Activated gamma-delta T cell treated with Interleukin-2 at 50 U/mL for 16 hours (primary cell): Measurements from ENCODE around the gene SUN2.

Experiments used
- DNase-seq: peaks from one replicate; pipeline ENCODE4 v3.0.0-alpha.2; 2020

Gene SUN2

DNA sequence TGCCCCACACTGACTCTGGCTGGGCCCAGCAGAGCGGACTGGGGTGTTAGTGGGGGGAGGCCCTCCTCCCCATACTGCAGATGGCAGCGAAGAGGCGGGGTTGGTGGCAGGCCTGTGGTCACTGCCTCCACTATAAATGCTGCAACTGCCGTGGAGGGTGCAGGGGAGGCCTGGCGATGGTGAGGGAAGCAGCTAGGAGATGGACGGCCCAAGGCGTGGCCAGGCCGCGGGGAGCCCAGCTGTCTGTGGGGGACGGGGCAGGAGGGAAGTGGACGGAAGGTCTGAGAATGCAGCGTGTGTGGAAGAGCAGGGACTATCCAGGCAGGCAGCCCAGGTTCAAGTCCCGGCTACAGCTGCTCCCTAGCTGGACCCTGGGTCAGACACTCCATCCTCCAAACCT is 19.9 kb upstream of the SUN2 start:
- no peak for DNase-seq

DNA sequence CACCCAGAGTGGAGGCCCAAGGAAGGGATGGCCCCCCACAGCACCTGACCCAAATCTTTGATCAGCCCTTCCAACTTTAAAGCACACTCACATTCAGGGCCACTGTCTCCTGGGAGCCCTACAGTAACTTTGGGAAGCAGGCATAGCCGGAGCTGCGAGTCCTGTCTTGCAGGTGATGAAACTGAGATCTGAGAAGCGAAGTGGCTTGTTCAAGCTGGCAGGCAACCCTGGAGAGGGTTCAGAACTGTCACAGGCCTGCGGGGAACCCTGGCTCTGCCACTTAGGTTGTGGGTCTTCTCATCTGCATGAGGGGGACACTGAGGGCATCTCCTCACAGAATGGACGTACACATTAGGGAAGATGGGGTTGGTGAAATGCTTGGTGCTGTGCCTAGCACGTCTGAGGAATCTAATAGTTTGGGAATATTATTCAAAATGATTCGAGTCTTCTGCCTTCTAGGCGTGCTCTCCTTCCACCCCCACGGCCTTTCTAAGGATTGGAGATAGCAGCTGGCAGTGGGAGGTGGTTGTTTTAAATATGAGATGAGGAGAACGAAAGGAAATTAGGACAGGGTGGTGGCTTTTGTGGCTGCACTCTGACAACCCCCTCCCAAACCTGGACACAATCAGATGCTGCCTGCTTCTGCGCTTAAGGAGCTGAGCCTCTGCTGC is 18.8 kb upstream of the SUN2 start:
- no peak for DNase-seq

DNA sequence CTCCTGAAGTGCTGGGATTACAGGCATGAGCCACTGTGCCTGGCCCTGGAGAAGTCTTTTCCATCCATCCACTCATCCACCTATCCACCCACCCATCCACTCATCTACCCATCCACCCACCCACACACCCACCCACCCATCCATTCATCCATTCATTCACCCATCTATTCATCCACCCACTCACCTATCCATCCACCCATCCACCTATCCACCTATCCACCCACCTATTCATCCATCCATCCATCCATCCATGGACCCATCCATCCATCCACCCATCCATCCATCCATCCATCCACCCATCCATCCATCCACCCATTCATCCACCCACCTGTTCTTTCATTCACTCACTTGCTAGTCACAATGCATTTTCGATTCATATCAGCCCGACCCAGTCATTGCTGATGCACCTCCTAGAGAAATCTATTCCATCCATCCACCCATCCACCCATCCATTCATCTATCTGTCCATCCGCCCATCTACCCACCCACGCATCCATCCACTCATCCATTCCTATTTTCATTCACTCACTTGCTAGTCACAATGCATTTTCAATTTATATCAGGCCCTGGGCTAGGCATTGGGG is 17.7 kb upstream of the SUN2 start:
- no peak for DNase-seq

DNA sequence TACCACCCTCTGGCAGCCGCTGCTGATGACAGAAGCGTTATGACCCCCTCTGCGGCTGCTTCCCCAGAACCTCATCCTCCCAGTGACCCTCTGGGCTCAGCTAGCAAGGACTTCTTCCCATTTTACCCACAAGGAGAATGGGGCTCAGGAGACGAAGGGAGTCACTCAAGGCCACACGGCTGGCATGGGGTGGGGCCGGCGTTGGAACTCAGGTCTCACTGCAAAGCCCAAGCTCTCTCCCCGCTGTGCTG is 16.8 kb upstream of the SUN2 start:
- no peak for DNase-seq

DNA sequence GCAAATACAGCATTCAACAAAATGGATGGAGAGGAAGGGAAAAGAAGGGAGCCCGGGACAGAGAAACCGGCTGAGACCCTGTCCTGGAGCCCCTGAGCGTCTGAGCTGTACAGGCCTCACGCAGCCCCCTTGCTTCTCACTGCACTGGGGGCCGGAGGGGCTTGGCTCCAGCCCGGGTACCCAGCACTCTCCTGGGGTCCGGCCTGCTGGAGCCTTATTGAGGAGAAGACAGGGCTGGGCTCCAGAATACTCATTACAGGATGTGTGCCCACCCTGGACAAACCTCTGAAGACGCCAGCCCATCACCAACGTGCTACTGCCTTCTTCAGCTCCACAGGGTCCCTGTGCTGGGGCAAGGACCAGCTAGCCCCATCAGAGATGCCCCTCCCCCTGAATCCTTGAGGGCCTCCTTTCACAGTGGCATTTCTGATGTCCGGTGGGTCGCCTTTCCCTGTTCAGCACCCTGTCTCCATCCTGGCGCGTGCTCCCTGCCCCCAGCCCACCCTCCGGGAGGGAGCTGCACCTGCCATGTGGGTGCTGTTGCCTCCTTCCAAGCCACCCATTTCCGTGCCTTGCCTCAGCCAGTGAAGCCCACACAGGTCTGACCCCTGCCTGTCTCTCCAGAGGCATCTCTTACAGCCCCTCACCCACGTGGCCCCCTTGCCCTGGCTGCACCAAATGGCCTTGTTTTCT is 14.6 kb upstream of the SUN2 start:
- DNase-seq: no peak

DNA sequence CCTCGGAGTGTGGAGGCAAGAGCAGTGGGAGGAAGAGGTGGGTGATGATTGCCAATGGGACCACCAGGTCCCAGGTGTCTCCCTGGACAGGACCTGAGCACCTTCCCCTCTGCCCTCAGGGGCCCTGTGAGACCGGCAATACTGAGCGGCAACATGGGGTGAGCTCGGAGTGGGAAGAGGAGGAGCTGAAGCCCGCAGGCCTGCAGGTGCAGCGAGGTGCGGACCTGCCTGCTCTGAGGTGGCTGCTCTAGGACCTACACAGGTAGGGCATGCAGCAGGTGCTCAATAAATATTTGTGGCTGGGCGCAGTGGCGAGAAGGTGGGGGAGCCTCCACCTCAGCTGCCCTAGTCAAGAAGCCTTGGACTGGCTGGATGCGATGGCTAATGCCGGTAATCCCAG is 12.2 kb upstream of the SUN2 start:
- DNase-seq: no peak

DNA sequence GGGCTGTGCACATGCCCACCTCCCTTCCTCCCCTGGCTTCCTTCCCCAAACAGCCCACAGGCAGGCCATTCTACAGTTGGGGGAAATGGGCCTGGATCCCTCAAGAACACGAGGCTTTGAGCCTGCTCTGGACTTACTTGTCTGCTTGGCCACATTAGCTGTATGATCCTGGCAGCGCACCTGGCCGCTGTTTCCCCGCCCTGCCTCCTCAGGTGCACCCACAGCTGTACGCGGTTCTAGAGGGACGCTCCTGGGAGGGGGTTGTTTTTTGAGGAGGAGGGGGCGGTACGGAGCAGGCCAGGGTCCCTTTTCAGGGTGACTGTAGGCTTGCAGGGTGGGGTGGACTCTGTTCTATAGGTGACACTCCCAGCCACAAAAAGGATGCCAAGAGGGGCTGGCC is 11.5 kb upstream of the SUN2 start:
- DNase-seq: no peak

DNA sequence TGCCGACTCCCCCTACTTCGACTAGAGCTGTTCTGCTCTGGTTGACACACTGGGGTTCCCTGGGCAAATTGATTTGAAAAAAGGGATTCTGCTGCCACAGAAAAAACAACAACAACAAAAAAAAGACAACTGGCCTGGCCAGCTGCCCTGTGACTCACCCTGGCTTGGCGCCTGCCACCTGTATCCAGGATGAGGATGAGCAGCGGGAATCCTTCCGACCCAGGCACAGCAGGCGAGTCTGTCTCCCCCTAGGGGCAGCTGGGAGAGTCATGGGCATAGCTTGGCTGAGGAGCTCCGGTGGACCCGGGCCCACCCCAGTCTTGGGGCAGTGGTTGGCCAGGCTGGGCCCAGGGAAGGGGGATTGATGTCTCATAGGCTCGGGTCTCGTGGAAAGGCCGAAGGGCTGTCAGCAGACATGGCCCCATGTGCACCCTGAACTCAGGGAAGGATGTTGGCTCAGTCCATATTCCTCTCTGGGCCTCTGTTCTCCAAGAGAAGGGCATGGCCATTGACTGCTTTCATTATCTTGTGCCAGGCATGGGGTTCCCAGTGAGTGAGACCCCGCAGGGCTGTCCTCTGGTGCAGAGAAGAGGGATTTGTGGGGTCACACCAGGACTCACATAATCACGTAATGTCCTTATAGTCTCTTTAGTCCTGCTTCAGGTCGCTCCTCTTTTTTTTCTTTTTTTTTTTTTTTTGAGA is 10.4 kb upstream of the SUN2 start:
- peak; percentile 46 for DNase-seq

DNA sequence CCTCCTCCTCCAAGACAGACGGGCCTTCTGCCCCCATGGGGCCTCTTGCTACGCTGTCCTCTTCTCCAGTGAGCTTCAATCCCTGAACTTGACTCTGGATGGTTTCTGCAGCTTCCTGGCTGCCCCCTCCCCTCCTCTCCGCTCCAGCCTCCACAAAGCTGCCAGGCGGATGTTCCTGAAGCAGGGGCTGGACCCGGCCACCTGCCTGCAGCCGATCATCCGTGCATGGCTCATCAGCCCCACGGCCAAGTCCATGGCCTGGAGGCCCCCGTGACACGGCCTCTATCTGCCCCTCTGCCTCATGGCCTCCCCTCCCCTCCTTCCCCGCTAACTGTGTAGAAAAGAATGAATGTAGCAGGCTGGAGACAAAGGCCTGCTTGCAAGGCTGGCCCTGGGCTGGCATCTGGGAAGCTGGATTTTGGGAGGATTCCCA is 6.8 kb upstream of the SUN2 start:
- no peak for DNase-seq

DNA sequence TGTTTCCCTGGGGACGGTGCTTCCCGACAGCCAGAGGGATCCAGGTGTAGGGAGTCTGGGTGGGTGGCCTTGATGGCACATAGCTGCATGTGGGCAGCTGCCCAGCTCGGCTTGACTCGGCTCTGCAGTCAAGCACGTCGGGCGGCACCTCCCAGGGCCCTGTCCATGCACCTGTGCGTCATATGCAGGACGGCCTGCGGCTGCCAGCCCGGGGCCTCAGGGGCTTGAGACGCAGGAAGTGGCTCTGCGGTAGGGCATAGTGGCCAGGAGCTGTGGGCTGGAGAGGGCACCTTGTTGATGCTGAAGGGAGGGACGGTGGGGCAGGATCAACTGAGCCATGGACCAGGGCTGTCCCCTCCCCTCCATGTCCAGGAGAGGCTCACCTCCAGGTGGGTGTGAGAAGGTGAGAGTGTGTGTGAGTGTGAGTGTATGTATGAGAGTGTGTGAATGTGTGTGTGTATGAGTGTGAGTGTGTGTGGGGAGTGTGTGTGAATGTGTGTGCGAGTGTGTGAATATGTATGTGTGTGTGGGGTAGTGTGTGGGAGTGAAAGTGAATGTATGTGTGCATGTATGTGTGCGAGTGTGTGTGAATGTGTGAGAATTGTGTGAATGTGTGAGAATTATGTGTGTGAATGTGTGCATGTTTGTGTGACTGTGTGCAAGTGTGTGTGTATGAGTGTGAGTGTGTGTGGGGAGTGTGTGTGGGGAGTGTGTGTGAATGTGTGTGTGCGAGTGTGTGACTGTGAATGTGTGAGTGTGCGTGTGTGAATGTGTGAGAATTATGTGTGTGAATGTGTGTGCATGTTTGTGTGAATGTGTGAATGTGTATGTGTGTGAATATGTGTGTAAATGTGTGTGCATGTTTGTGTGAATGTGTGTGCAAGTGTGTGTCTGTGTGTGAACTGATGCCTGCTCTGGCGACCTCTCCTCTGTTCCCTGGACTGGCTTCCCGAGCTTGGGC is 5.7 kb upstream of the SUN2 start:
- no peak for DNase-seq

DNA sequence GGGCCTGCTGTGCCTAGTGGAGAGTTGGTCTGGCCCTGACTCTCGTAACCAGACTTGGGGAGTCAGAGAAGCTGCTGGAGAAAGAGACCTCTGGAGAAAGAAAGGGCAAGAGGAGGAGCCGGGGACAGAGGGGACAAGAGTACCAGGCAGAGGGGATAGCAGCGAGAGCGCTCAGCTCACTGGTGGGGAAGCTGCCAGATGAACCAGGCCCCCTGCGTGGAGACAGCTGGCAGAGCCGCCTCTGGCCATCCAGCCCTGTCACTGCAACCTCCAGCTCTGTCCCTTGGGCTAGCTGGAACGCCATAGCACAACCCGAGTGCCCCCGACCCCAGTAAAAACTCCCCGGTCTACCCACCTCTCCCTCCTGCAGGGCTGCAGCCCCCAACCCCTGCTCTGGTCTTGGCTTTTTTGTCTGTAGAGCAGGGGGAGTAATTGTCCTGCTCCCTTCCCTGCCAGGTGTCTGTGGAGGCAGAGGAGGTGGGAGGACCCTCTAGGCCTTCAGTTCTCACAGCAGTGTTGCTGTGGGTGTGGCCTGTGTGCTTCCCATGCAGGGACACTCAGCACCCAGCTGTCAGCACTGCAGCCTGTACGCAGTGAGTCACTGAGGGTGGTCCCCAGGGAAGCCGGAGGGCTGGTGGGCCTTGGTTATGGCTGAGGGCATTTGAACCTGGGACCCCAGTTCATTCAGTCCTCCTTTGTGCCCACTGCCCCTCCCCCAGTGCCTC is 4.8 kb upstream of the SUN2 start:
- no peak for DNase-seq

DNA sequence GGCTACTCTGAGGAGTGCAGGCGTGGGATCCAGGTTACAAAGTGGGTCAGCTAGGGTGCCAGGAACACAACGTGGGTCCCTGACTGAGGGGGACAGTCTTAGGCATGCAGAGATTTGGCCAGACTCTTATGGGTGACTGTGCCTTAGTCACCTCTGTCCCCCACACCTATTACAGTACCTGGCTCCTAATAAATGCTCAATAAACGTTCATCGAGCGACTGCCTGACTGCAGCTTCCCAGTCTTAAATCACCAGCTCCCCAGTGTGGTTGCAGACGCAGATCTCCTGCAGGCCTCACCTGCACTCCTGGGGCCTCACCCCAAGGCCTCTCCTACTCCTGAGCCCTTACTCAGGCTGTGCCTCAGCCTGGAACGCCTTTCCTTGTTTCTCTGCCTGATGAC is 3.2 kb upstream of the SUN2 start:
- no peak for DNase-seq

DNA sequence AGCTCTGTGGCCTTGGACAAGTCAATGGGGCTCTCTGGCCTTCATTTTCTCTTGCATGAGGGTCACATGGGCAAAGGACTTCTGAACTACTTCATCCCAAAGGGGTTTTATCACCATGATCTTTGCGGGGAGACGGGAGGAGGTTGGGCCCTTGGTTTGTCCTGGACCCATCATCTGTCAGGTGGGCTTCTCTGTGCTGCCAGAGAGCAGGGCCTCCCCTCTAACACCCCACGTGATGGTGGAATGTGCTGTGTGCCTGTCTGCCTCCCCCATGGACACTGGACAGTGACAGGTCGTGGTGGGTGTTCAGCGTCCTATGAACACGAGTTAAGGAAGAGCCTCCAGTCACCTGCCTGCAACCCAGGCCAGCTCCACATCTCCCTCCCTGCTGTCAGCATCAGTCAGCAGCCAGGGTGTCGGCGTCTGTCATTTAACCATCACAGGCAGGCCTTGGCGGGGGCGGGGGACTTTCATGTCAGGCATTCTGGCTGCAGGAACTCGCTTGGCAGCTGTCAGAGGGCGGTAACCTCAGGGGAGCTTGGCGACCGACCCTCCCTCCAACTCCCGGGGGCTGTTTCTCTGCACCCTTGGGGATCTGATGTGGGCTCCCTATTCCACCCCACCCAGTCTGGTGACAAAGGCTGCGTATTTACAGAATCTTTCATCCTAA is 2.6 kb upstream of the SUN2 start:
- peak; percentile 64 for DNase-seq

DNA sequence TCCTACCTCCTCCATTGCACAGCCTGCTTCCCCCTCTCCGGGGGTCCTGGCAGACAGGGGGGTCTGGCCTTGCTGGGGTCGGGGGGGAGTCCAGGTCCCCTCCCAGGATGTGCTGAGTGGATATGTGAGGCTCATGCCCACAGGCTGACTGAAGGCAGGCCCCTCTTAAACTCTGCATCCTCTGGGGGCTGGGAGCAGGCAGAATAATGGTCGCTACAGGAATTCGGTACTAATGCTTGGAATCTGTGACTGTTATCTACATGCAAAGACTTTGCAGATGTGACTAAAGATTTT is 1.6 kb upstream of the SUN2 start:
- no peak for DNase-seq

DNA sequence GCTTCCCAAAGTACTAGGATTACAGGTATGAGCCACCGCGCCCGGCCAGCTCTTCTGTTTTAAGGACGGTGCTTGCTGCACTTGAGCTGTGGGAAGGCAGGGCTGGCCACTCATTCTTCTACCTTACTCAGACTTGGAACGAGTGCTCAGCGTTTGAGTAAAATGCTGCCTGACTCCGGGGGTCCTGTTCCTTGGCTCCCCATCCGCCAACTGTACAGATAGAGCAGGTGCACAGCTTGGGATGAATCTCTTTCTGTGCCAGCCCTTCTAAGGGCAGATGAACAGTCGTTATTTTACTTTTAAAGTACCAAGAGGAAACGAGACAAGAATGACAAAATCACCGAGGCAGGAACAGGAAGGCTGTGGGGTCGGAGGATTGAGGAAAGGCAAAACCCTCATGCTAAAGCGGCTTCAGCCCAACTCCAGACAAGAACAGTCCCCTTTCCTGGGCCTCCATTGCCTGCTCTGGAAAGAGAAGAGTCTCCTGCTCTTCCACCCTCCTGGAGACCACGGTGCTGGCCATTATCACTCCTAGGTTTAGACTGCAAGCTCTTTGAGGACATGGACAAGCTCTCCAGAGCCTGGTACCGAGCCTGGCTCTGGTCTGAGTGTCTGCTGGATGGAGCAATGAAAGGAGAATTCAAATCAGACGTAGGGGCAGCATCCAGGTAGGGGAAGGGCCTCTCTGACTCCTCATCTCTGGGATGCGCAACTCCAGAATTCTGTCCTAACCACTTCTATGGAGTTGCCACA is 1.1 kb upstream of the SUN2 start:
- no peak for DNase-seq

DNA sequence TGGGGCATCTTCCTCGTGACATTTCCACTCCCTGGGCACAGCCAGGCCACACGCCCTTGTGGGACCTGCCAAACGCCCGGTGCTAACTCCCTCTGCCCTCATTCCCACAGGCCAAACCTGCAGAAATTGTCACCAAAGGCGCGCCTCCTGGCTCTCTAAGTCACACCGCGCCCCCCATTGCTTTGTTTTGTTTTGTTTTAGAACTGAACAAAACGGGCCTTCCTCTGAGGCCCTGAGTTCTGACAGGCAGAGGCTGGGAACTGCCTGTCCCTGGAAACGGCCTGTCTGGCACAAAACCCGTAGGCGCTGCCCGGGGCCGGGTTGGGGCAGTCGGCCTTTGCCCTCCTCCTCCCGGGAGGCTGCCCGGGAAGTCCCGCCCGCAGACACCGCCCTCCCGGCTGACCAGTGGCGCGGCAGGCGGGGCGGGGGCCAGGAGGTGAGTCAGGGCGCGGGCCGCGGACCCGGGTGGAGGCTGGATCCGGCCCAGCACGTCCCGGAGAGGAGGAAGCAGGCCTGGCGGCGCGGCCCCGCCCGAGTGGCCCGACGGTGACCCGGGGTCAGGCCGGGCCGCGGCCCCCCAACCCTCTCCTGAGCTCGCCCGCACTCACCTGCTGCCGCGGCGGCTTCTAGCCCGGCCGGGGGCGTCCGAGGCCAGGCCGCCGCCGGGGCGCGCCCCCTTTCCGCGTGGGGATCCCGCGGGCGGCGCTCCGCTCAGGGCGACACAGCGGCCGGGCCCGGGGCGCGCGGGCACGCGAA is 465 bp downstream of the SUN2 start:
- DNase-seq: peak; percentile 51

DNA sequence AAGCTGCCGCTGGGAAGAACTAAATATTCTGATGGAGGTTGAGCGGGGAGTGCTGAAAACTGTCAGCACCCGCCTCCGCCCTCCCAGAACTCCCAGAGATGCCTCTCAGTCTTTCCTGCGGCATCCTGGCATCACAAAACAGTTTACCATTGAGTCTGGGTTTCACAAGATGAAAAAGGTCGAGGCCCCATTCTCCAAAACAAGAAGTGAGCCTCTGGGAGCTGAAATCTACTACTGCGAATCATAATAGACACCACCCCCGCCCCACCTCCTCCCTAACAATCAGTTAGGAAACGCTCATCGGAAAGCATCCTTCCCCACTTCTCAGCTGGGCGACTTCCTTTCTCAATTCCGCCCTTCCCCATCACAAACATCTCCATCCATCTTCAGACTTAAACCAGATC is 1.0 kb downstream of the SUN2 start:
- no peak for DNase-seq

DNA sequence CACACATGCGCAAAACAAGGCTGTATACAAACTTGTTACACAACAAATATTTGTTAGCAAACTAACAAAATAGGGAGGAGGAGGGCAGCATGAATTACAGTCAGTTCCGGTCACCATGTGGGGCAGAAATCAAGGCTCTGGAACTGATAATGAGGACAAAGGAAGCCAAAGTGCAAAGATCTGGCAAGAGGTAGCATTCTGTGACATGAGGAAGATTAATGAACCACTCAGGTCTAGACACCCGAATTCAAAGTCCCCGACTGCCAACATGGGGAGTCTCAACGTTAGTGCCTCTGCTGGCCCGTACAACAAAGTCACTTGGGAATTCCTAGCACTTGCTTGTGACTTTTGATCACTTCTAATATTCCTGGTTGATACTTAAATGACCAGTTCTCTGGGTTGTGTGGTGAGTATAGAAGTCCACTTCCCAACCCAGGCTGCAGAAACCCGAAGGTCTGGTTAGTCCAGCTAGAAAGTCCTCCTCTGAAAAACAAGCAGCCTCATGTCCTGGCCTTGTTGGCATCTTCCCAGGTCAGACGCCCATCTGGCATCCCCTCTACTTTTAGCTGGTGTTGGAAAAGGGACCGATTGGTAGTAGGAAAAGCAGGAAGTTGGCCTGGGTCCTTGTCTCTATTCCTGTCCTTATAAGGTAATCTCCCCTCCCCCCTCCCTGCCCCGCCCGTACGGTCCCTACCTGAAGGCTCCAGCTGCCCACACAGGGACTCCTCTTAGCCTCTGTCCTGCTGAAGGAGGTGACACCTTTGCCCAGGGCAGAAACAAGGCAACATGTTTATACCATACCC is 1.6 kb downstream of the SUN2 start:
- no peak for DNase-seq
